CD4-positive, alpha-beta T cell (primary cell): ENCODE data around the gene PLXDC1. TPM values are rescaled to one million over a fixed set of nuclear protein-coding genes. Genes with fewer than 3 reads are reported as not detected.
"Not testable (repeated sequence)": the region's sequence is repeated elsewhere in the genome, so short reads cannot be mapped to it uniquely, and the experiment has no call there.

Experiments used
- ATAC-seq: fragments of 200-7000 bp; cut with Tn5 transposase; one replicate; pipeline ENCODE4 v1.10.0; 2022; ENCODE audit warnings: mild to moderate bottlenecking; ENCODE audit not compliant: poor library complexity
- CTCF ChIA-PET: fragments of 350-600 bp; sonication (Branson Sonifier 250); formaldehyde crosslinking; loops from one replicate; lab custom pipeline; 2021; ENCODE audit warnings: antibody characterized with exemption, inconsistent platforms; lab: Charles Lee
- POLR2A ChIA-PET: fragments of 350-600 bp; sonication (Branson Sonifier 250); formaldehyde crosslinking; loops from one replicate; lab custom pipeline; 2021; ENCODE audit warnings: antibody characterized with exemption, inconsistent platforms; lab: Charles Lee
- DNase-seq, 14 experiments: peaks; one replicate each; pipeline ENCODE4 v3.0.0-alpha.2; 2013 to 2020; ENCODE audit warnings: mixed read lengths in 2 of 14
- H3K27ac ChIP-seq, 2 donors: one replicate each; pipeline versions ENCODE4 v1.5.1 to v1.7.0; 2013; ENCODE audit warnings: low read length in 2 of 2, low read depth in 1 of 2, mild to moderate bottlenecking in 1 of 2
- H3K27me3 ChIP-seq, 2 experiments: 1 replicate in 1 of 2; 2 replicates in 1 of 2; pipeline versions ENCODE4 v1.6.1 to v1.7.0; 2013; ENCODE audit warnings: low read length in 2 of 2, control low read depth in 1 of 2, mild to moderate bottlenecking in 1 of 2, moderate library complexity in 1 of 2; ENCODE audit not compliant: insufficient read depth in 2 of 2, control insufficient read depth in 1 of 2
- H3K36me3 ChIP-seq: one replicate; pipeline ENCODE4 v1.6.1; 2013; ENCODE audit warnings: low read length, control low read depth; ENCODE audit not compliant: insufficient read depth
- H3K4me1 ChIP-seq: one replicate; pipeline ENCODE4 v1.6.1; 2013; ENCODE audit warnings: low read length, control low read depth; ENCODE audit not compliant: insufficient read depth
- H3K4me3 ChIP-seq: one replicate; pipeline ENCODE4 v1.5.1; 2013; ENCODE audit warnings: mild to moderate bottlenecking, low read length, moderate library complexity
- H3K9me3 ChIP-seq, 2 experiments: 1 replicate in 1 of 2; 2 replicates in 1 of 2; pipeline versions ENCODE4 v1.6.1 to v1.7.0; 2013; ENCODE audit warnings: low read length in 2 of 2, mild to moderate bottlenecking in 2 of 2, control low read depth in 1 of 2, moderate library complexity in 1 of 2; ENCODE audit not compliant: control insufficient read depth in 1 of 2, insufficient read depth in 1 of 2
- H3K27ac Mint-ChIP-seq: one replicate; pipeline ENCODE4 v1.8.0; 2020; ENCODE audit warnings: mixed read lengths
- H3K27me3 Mint-ChIP-seq: one replicate; pipeline ENCODE4 v1.8.0; 2021; ENCODE audit warnings: mixed read lengths
- H3K36me3 Mint-ChIP-seq: one replicate; pipeline ENCODE4 v1.8.0; 2021; ENCODE audit warnings: low read depth, mixed read lengths
- H3K4me1 Mint-ChIP-seq: one replicate; pipeline ENCODE4 v1.8.0; 2021; ENCODE audit warnings: low read depth, mixed read lengths
- H3K4me3 Mint-ChIP-seq: one replicate; pipeline ENCODE4 v1.8.0; 2020; ENCODE audit warnings: mild to moderate bottlenecking, mixed read lengths
- H3K9me3 Mint-ChIP-seq: one replicate; pipeline ENCODE4 v1.8.0; 2020; ENCODE audit warnings: mixed read lengths
- intact Hi-C, 2 experiments: fragments of 100-400 bp; cut with DNase I in 1 of 2; cut with micrococcal nuclease in 1 of 2; formaldehyde crosslinking; loops; one replicate each; pipeline versions ENCODE4 v1.15.1 to v1.9.0; 2023 to 2025; cut with DNase I, micrococcal nuclease
- total RNA-seq, 174 experiments: library from RNA in 2 of 174; stranded (reverse) in 2 of 174; gene quantifications; one replicate each; pipeline ENCODE4 v1.2.3 and lab custom pipeline; 2021 to 2026
- TF ChIP-seq, protein P1 (sequence below): fragments of 200-600 bp; IDR thresholded peaks from one replicate; pipeline ENCODE4 v1.8.0; 2022; ENCODE audit warnings: antibody characterized with exemption, mild to moderate bottlenecking

The PLXDC1 gene
- total RNA-seq, 2 experiments from 2014 or later, result 66.7 to 67.6 TPM

DNA sequence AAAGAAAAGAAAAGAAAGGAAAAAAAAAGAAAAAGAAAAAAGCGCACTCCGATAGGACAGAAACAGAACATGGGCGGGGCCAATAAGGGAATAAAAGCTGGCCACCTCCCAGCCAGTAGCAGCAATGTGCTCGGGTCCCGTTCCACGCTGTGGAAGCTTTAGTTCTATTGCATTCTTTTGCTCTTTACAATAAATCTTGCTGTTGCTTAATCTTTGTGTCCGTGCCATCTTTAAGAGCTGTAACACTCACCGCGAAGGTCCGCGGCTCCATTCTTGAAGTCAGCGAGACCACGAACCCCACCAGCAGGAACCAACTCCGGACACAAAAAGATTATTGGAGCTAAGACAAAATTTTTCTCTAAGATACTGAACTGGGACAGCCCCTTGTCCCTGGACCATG lies 17.7 kb upstream of the PLXDC1 start:
- POLR2A ChIA-PET, result interaction anchor here (5.5 kb wide), 1 partner anchor 31 kb away, joined by 35 read pairs; the partner anchor contains the start of gene RPL19
- TF ChIP-seq, protein P1, sequence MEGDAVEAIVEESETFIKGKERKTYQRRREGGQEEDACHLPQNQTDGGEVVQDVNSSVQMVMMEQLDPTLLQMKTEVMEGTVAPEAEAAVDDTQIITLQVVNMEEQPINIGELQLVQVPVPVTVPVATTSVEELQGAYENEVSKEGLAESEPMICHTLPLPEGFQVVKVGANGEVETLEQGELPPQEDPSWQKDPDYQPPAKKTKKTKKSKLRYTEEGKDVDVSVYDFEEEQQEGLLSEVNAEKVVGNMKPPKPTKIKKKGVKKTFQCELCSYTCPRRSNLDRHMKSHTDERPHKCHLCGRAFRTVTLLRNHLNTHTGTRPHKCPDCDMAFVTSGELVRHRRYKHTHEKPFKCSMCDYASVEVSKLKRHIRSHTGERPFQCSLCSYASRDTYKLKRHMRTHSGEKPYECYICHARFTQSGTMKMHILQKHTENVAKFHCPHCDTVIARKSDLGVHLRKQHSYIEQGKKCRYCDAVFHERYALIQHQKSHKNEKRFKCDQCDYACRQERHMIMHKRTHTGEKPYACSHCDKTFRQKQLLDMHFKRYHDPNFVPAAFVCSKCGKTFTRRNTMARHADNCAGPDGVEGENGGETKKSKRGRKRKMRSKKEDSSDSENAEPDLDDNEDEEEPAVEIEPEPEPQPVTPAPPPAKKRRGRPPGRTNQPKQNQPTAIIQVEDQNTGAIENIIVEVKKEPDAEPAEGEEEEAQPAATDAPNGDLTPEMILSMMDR, result no peak

DNA sequence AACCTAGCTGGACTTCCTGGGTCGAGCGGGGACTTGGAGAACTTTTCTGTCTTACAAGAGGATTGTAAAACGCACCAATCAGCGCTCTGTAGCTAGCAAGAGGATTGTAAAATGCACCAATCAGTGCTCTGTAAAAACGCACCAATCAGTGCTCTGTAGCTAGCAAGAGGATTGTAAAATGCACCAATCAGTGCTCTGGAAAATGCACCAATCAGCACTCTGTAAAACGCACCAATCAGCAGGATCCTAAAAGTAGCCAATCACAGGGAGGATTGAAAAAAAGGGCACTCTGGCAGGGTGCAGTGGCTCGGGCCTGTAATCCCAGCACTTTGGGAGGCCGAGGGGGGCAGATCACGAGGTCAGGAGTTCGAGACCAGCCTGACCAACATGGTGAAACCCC lies 17.1 kb upstream of the PLXDC1 start:
- H3K27ac Mint-ChIP-seq, H3K27ac ChIP-seq, intact Hi-C loops, DNase-seq, H3K9me3 Mint-ChIP-seq, H3K4me3 Mint-ChIP-seq, ATAC-seq, H3K36me3 Mint-ChIP-seq, H3K36me3 ChIP-seq, H3K4me3 ChIP-seq: not testable (repeated sequence)
- peaks cover 0 to 13% of the 10 kb centered on the region in 2 experiments for H3K9me3 ChIP-seq
- Mint-ChIP-seq H3K27me3 (peaks cover 34% of the 10 kb centered on the region), H3K4me1 (peaks cover 37% of the 10 kb centered on the region)
- H3K27me3 ChIP-seq, result peaks cover 17 to 22% of the 10 kb centered on the region in 2 experiments
- POLR2A ChIA-PET, result interaction anchor here (5.5 kb wide), 1 partner anchor 31 kb away, joined by 35 read pairs; the partner anchor contains the start of gene RPL19
- CTCF ChIA-PET, result interaction anchor here (0.7 to 3.4 kb wide), 3 partner anchors 14 to 185 kb away, joined by 4 to 8 read pairs (median 5); no protein-coding TSS in a partner anchor
- H3K4me1 ChIP-seq, result peaks cover 45% of the 10 kb centered on the region

More for the DNA sequence above, 17.7 kb upstream of the PLXDC1 start:
- no peak overlapping the region for H3K27ac Mint-ChIP-seq
- intact Hi-C loops, result no loop called here
- CTCF ChIA-PET, result interaction anchor here (0.7 to 3.4 kb wide), 2 partner anchors 186 to 315 kb away, joined by 3 to 8 read pairs; no protein-coding TSS in a partner anchor
- Histone ChIP-seq H3K36me3 (no peaks in the 10 kb centered on the region), H3K27ac (no peak overlapping the region), H3K9me3 (peaks cover 0 to 13% of the 10 kb centered on the region in 2 experiments), H3K27me3 (peaks cover 17 to 22% of the 10 kb centered on the region in 2 experiments), H3K4me3 (no peak overlapping the region), H3K4me1 (peaks cover 45% of the 10 kb centered on the region)
- no peaks in the 10 kb centered on the region for H3K9me3 Mint-ChIP-seq
- peaks cover 40% of the 10 kb centered on the region for H3K4me1 Mint-ChIP-seq
- ATAC-seq (no peak), DNase-seq (no peak)
- no peaks in the 10 kb centered on the region for H3K36me3 Mint-ChIP-seq
- H3K4me3 Mint-ChIP-seq, result no peak overlapping the region
- peaks cover 34% of the 10 kb centered on the region for H3K27me3 Mint-ChIP-seq

DNA sequence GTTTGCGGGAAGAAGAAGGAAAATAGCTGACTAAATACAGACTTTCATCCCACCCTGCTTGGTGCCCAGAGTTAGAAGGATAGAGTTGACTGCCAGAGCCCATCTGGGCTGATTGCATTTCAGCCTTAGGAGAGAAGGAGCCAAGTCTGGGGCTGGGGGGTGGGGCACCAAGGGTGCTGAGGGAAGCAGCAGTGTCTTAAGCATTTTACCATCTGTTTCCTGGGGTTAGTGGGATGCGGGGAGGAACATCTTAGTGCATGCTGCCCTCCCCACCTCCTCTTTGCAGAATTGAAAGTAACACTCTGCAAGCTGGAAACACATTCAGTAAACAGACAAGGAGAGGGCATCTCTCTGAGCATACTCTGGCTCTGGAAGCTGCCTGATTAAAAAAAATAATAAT lies 16.0 kb upstream of the PLXDC1 start:
- peaks cover 37% of the 10 kb centered on the region for H3K4me1 ChIP-seq
- no peaks in the 10 kb centered on the region for H3K36me3 ChIP-seq
- peaks cover 34% of the 10 kb centered on the region for H3K27me3 Mint-ChIP-seq
- no peak overlapping the region for H3K27ac ChIP-seq
- no peaks in the 10 kb centered on the region for H3K9me3 Mint-ChIP-seq
- H3K36me3 Mint-ChIP-seq, result no peaks in the 10 kb centered on the region
- no peak for ATAC-seq
- POLR2A ChIA-PET, result interaction anchor here (1.4 to 5.5 kb wide), 2 partner anchors 32 to 415 kb away, joined by 4 to 35 read pairs; partner anchors contain the start of genes PSMB3 and RPL19
- peaks cover 17 to 22% of the 10 kb centered on the region in 2 experiments for H3K27me3 ChIP-seq
- H3K4me1 Mint-ChIP-seq, result peaks cover 31% of the 10 kb centered on the region
- intact Hi-C loops, result no loop called here
- no peak overlapping the region for H3K27ac Mint-ChIP-seq
- no peak overlapping the region for H3K4me3 ChIP-seq
- H3K4me3 Mint-ChIP-seq, result no peak overlapping the region
- CTCF ChIA-PET, result interaction anchor here (1.3 to 3.4 kb wide), 2 partner anchors 7 to 184 kb away, joined by 8 to 9 read pairs; no protein-coding TSS in a partner anchor
- H3K9me3 ChIP-seq, result peaks cover 0 to 13% of the 10 kb centered on the region in 2 experiments
- TF ChIP-seq, protein P1, result no peak
- DNase-seq, result peak in 1 of 14 experiments; percentile 58
